ENCODE measurements around the gene XYLT1.

GRCh38 chr16:17232487-17232886 is 238.3 kb downstream of the XYLT1 start:
- TF ChIP-seq CTCF (conservative IDR thresholded peaks at IDR 0.05) (no peak), EZH2 (IDR thresholded peaks at IDR 0.05; ENCODE audit: low read depth) (no peak)

All from PC-9 (cell line).